Endothelial cell of umbilical vein (primary cell): ENCODE results near the gene TRPM7. TPM values are rescaled to one million over a fixed set of nuclear protein-coding genes. Genes with fewer than 3 reads are reported as not detected.

ENCODE experiments used
- BruUV-seq: library from RNA; stranded (reverse); fragments of 400-500 nt; replicated peaks from 2 replicates; lab custom pipeline; 2021; lab: Mats Ljungman, UMichigan
- CTCF ChIA-PET: fragments of 300-600, 350-600 bp; sonication (Branson Sonifier 250); formaldehyde crosslinking; loops from one replicate; lab custom pipeline; 2021; ENCODE audit warnings: antibody characterized with exemption, inconsistent platforms; lab: Charles Lee
- POLR2A ChIA-PET: fragments of 300-600, 350-600 bp; sonication (Branson Sonifier 250); formaldehyde crosslinking; loops from one replicate; lab custom pipeline; 2021; ENCODE audit warnings: antibody characterized with exemption, inconsistent platforms; lab: Charles Lee
- DNase-seq: peaks from one replicate; pipeline ENCODE4 v3.0.0-alpha.2; 2011; ENCODE audit warnings: low read depth, low spot score
- FAIRE-seq: peaks from 2 replicates; lab custom pipeline; 2011; peaks lifted over from hg19 to GRCh38; lab: Jason Lieb, UNC
- H2AFZ ChIP-seq: 2 replicates; pipeline ENCODE4 v1.6.0; 2012; ENCODE audit warnings: low read depth, low read length, control low read depth, inconsistent platforms
- H3K27ac ChIP-seq: 2 replicates; pipeline ENCODE4 v1.5.1; 2011; ENCODE audit warnings: low read depth, mild to moderate bottlenecking, control low read depth, low read length, moderate library complexity; ENCODE audit not compliant: insufficient read depth
- H3K27me3 ChIP-seq, 2 experiments: 2 replicates each; pipeline versions ENCODE4 v1.6.0 to v1.6.1; 2011; ENCODE audit warnings: low read length in 2 of 2, mixed read lengths in 1 of 2; ENCODE audit not compliant: control insufficient read depth in 2 of 2, insufficient read depth in 2 of 2
- H3K36me3 ChIP-seq, 2 experiments: 2 replicates in 1 of 2; 3 replicates in 1 of 2; pipeline ENCODE4 v1.5.1; 2011; ENCODE audit warnings: low read length in 2 of 2, mild to moderate bottlenecking in 1 of 2, moderate library complexity in 1 of 2; ENCODE audit not compliant: control insufficient read depth in 2 of 2, insufficient read depth in 2 of 2; ENCODE audit errors: extremely low read depth in 1 of 2
- H3K4me1 ChIP-seq: 3 replicates; pipeline ENCODE4 v1.5.1; 2011; ENCODE audit warnings: mild to moderate bottlenecking, low read length; ENCODE audit not compliant: control insufficient read depth, insufficient read depth; ENCODE audit errors: extremely low read depth
- H3K4me2 ChIP-seq: 2 replicates; pipeline ENCODE4 v1.6.1; 2011; ENCODE audit warnings: low read length, control low read depth, mixed read lengths; ENCODE audit not compliant: insufficient read depth
- H3K4me3 ChIP-seq, 3 experiments: fragments of 200-600 bp in 1 of 3; sonication (generic), shearing (Covaris generic) in 1 of 3; replicated peaks in 1 of 3; 2 replicates each; pipeline ENCODE4 v1.5.1; 2011 to 2016; ENCODE audit warnings: control low read depth in 3 of 3, low read length in 3 of 3, mild to moderate bottlenecking in 2 of 3, inconsistent platforms in 1 of 3, low read depth in 1 of 3, moderate library complexity in 1 of 3; ENCODE audit not compliant: insufficient read depth in 1 of 3
- H3K79me2 ChIP-seq: 2 replicates; pipeline ENCODE4 v1.6.0; 2012; ENCODE audit warnings: low read length, inconsistent platforms; ENCODE audit not compliant: control insufficient read depth, insufficient read depth
- H3K9ac ChIP-seq: replicated peaks from 2 replicates; pipeline ENCODE3; 2011; ENCODE audit warnings: low read length, control low read depth; ENCODE audit not compliant: insufficient read depth; ENCODE audit errors: extremely low read depth
- H3K9me1 ChIP-seq: replicated peaks from 3 replicates; pipeline ENCODE4 v1.6.0; 2011; ENCODE audit warnings: mild to moderate bottlenecking, low read length; ENCODE audit not compliant: control insufficient read depth, insufficient read depth; ENCODE audit errors: extremely low read depth
- H3K9me3 ChIP-seq: replicated peaks from 2 replicates; pipeline ENCODE4 v1.5.1; 2012; ENCODE audit warnings: low read length, inconsistent platforms; ENCODE audit not compliant: control insufficient read depth, insufficient read depth
- H4K20me1 ChIP-seq: replicated peaks from 2 replicates; pipeline ENCODE3; 2011; ENCODE audit warnings: mild to moderate bottlenecking, low read length; ENCODE audit not compliant: control insufficient read depth, insufficient read depth; ENCODE audit errors: extremely low read depth
- EZH2 ChIP-seq: IDR thresholded peaks from 2 replicates; pipeline ENCODE4 v1.6.1; 2012; ENCODE audit warnings: borderline replicate concordance, low read depth, mild to moderate bottlenecking, moderate library complexity, low read length, inconsistent platforms; ENCODE audit not compliant: severe bottlenecking
- FOS ChIP-seq: IDR thresholded peaks from 2 replicates; pipeline ENCODE4 v1.6.1; 2011; ENCODE audit warnings: mild to moderate bottlenecking, low read length, moderate library complexity, borderline replicate concordance; ENCODE audit not compliant: insufficient read depth
- GATA2 ChIP-seq: IDR thresholded peaks from 2 replicates; pipeline ENCODE4 v1.7.0; 2011; ENCODE audit warnings: low read depth, mild to moderate bottlenecking, moderate library complexity, mixed read lengths, low read length; ENCODE audit not compliant: insufficient read length, insufficient read depth
- JUN ChIP-seq: IDR thresholded peaks from 2 replicates; pipeline ENCODE4 v1.6.1; 2011; ENCODE audit warnings: borderline replicate concordance, low read depth; ENCODE audit not compliant: insufficient read length, insufficient read depth
- MYC ChIP-seq: IDR thresholded peaks from one replicate; pipeline ENCODE4 v1.6.1; 2011; ENCODE audit warnings: mild to moderate bottlenecking, low read depth, low read length
- POLR2A ChIP-seq: IDR thresholded peaks from 2 replicates; pipeline ENCODE4 v1.6.1; 2012; ENCODE audit warnings: low read depth, mild to moderate bottlenecking, control low read depth, low read length
- POLR2AphosphoS5 ChIP-seq: IDR thresholded peaks from 2 replicates; pipeline ENCODE4 v1.6.1; 2012; ENCODE audit warnings: low read depth, mild to moderate bottlenecking, control low read depth, low read length, moderate library complexity; ENCODE audit not compliant: insufficient read depth
- dilution Hi-C: fragments of 300-500 bp; cut with MboI; formaldehyde crosslinking; loops from one replicate; pipeline ENCODE4 v1.15.0; 2019; ENCODE audit warnings: low sequenced_read_pairs; ENCODE audit not compliant: extremely low pct_ligation_motif_present
- intact Hi-C: fragments of 100-400 bp; cut with micrococcal nuclease; formaldehyde crosslinking; loops from one replicate; pipeline ENCODE4 v1.10.0; 2022
- polyA plus RNA-seq, 4 experiments: library from polyadenylated mRNA; depleted of rRNA in 3 of 4; stranded (reverse) in 3 of 4; unstranded in 1 of 4; fragments of >200 nt; gene quantifications; 2 replicates each; pipeline versions ENCODE4 v1.2.1 to v1.2.3, GENCODE V29; 2011 to 2012; ENCODE audit warnings: missing spikeins in 1 of 4
- total RNA-seq: library from RNA; stranded (reverse); gene quantifications from 2 replicates; pipeline ENCODE4 v1.2.3, GENCODE V29; 2021
- TF ChIP-seq, protein P1 (sequence below): IDR thresholded peaks from 2 replicates; pipeline ENCODE4 v1.6.1; 2011; ENCODE audit not compliant: insufficient read depth, insufficient read length
- TF ChIP-seq, protein P2 (sequence below), 2 donors: IDR thresholded peaks; 1 replicate in 1 of 2; 2 replicates in 1 of 2; pipeline ENCODE4 v1.5.1; 2011; ENCODE audit warnings: low read length in 2 of 2, mild to moderate bottlenecking in 2 of 2, moderate library complexity in 2 of 2, control low read depth in 1 of 2, inconsistent platforms in 1 of 2, low read depth in 1 of 2; ENCODE audit not compliant: insufficient read depth in 1 of 2; ENCODE audit errors: extremely low read depth in 1 of 2

The TRPM7 gene
- total and polyA plus RNA-seq, 2 donors (not counting 3 experiments of a cell fraction or from before 2014, with no cell fraction given) = 6.4 to 34.8 TPM

DNA sequence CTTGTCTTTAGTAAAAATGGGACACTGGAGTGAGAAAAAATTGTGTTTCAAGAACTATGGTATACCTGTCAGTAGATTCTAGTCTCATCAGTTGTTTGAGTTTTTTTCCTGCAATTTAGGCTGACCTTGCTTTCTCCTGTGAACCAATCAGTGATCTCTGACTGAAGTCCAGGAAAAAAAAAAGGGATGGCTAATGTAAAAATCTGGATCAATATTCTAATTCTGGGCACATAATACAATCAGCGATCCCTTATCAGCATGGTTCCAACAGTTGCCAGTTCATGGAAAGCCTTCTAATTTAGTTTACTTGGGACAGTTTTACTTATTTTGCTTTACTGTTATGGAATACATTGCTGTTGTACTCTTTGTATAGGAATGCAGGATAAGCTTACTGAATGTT lies 17.0 kb downstream of the TRPM7 start:
- no TSS peak for BruUV-seq
- no peak overlapping the region for H3K9ac ChIP-seq
- TF ChIP-seq POLR2A = no peak
- H3K79me2 ChIP-seq = peaks cover 70% of the 10 kb centered on the region
- H3K4me1 ChIP-seq = no peaks in the 10 kb centered on the region
- no peaks in the 10 kb centered on the region for H3K9me1 ChIP-seq
- no peaks in the 10 kb centered on the region for H3K9me3 ChIP-seq
- no peak overlapping the region for H3K4me3 ChIP-seq
- H3K27ac ChIP-seq = no peak overlapping the region
- ChIA-PET CTCF (no interaction called here), POLR2A (no interaction called here)
- dilution Hi-C loops (no loop called here), intact Hi-C loops (no loop called here)
- FAIRE-seq = no peak
- no peak overlapping the region for H2AFZ ChIP-seq
- H3K36me3 ChIP-seq = no peaks in the 10 kb centered on the region
- H4K20me1 ChIP-seq = no peaks in the 10 kb centered on the region
- no peaks in the 10 kb centered on the region for H3K27me3 ChIP-seq
- H3K4me2 ChIP-seq = no peak overlapping the region
- DNase-seq = no peak

DNA sequence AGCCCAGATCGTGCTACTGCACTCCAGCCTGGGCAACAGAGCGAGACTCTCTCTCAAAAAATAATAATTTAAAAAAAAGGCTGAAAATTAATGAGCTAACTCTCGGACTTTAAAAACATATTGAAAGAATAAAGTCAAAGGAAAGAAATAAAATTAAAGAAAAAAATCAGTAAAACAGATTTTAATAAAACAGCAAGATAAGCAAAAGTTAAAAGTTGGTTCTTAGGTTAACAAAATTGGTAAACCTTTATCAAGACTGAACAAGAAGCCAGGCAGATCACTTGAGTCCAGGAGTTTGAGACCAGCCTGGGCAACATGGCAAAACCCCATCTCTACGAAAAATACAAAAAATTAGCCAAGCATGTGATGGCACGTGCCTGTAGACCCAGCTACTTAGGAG lies 20.7 kb downstream of the TRPM7 start:
- H3K4me2 ChIP-seq = no peak overlapping the region
- TF ChIP-seq, protein P1, sequence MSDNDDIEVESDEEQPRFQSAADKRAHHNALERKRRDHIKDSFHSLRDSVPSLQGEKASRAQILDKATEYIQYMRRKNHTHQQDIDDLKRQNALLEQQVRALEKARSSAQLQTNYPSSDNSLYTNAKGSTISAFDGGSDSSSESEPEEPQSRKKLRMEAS = no peak
- TF ChIP-seq JUN (no peak), FOS (no peak), POLR2A (no peak), POLR2AphosphoS5 (no peak), GATA2 (no peak), MYC (no peak), EZH2 (no peak)
- TF ChIP-seq, protein P2, sequence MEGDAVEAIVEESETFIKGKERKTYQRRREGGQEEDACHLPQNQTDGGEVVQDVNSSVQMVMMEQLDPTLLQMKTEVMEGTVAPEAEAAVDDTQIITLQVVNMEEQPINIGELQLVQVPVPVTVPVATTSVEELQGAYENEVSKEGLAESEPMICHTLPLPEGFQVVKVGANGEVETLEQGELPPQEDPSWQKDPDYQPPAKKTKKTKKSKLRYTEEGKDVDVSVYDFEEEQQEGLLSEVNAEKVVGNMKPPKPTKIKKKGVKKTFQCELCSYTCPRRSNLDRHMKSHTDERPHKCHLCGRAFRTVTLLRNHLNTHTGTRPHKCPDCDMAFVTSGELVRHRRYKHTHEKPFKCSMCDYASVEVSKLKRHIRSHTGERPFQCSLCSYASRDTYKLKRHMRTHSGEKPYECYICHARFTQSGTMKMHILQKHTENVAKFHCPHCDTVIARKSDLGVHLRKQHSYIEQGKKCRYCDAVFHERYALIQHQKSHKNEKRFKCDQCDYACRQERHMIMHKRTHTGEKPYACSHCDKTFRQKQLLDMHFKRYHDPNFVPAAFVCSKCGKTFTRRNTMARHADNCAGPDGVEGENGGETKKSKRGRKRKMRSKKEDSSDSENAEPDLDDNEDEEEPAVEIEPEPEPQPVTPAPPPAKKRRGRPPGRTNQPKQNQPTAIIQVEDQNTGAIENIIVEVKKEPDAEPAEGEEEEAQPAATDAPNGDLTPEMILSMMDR (IDR thresholded peaks at IDR 0.05; ENCODE audit: extremely low read depth in 1 of 2, insufficient read depth in 1 of 2, low read depth in 1 of 2, low read length in 2 of 2) = no peak
- H3K4me1 ChIP-seq = no peaks in the 10 kb centered on the region
- no peaks in the 10 kb centered on the region for H4K20me1 ChIP-seq
- DNase-seq (no peak), FAIRE-seq (no peak)
- H3K27me3 ChIP-seq = no peaks in the 10 kb centered on the region
- dilution Hi-C loops = no loop called here
- H3K79me2 ChIP-seq = peaks cover 50% of the 10 kb centered on the region
- no peak overlapping the region for H3K27ac ChIP-seq
- H3K9me3 ChIP-seq = no peaks in the 10 kb centered on the region
- H3K4me3 ChIP-seq = no peak overlapping the region
- ChIA-PET POLR2A (no interaction called here), CTCF (no interaction called here)
- H3K36me3 ChIP-seq = no peaks in the 10 kb centered on the region
- intact Hi-C loops = no loop called here
- no peaks in the 10 kb centered on the region for H3K9me1 ChIP-seq
- H2AFZ ChIP-seq = no peak overlapping the region
- H3K9ac ChIP-seq = no peak overlapping the region
- BruUV-seq = no TSS peak
